Naive thymus-derived CD4-positive, alpha-beta T cell (primary cell): ENCODE measurements around the gene POC1A. TPM values are rescaled to one million over a fixed set of nuclear protein-coding genes. Genes with fewer than 3 reads are reported as not detected.

Source experiments
- ATAC-seq: fragments of 150-1000 bp; cut with Tn5 transposase; 2 replicates; pipeline ENCODE4 v1.10.0; 2021; ENCODE audit warnings: mild to moderate bottlenecking, moderate library complexity
- CTCF ChIA-PET: fragments of 350-600 bp; sonication (Branson Sonifier 250); formaldehyde crosslinking; loops from one replicate; lab custom pipeline; 2021; ENCODE audit warnings: antibody characterized with exemption; lab: Charles Lee
- POLR2A ChIA-PET: fragments of 350-600 bp; sonication (Branson Sonifier 250); formaldehyde crosslinking; loops from one replicate; lab custom pipeline; 2021; ENCODE audit warnings: antibody characterized with exemption, inconsistent platforms; lab: Charles Lee
- DNase-seq, 9 donors: peaks; one replicate each; pipeline versions ENCODE4 v3.0.0 to v3.0.0-alpha.2; 2020 to 2022; ENCODE audit warnings: mixed read lengths in 1 of 9
- H3K27ac ChIP-seq: one replicate; pipeline ENCODE4 v1.7.0; 2013; ENCODE audit warnings: mild to moderate bottlenecking, low read depth, low read length, moderate library complexity
- H3K27me3 ChIP-seq, 2 donors: one replicate each; pipeline ENCODE4 v1.7.0; 2013; ENCODE audit warnings: low read length in 2 of 2, mild to moderate bottlenecking in 2 of 2, moderate library complexity in 2 of 2; ENCODE audit not compliant: control insufficient read depth in 2 of 2, insufficient read depth in 2 of 2
- H3K36me3 ChIP-seq, 3 experiments: 1 replicate in 2 of 3; 2 replicates in 1 of 3; pipeline ENCODE4 v1.7.0; 2013; ENCODE audit warnings: low read length in 3 of 3, mild to moderate bottlenecking in 3 of 3, moderate library complexity in 1 of 3; ENCODE audit not compliant: insufficient read depth in 3 of 3, control insufficient read depth in 2 of 3
- H3K4me1 ChIP-seq, 2 donors: one replicate each; pipeline ENCODE4 v1.7.0; 2013; ENCODE audit warnings: low read length in 2 of 2, mild to moderate bottlenecking in 2 of 2, moderate library complexity in 1 of 2; ENCODE audit not compliant: control insufficient read depth in 2 of 2, insufficient read depth in 2 of 2
- H3K4me3 ChIP-seq: 2 replicates; pipeline ENCODE4 v1.7.0; 2013; ENCODE audit warnings: mild to moderate bottlenecking, low read length
- H3K9me3 ChIP-seq, 3 experiments: 1 replicate in 2 of 3; 2 replicates in 1 of 3; pipeline ENCODE4 v1.7.0; 2013; ENCODE audit warnings: low read length in 3 of 3; ENCODE audit not compliant: control insufficient read depth in 2 of 3
- H3K27ac Mint-ChIP-seq, 9 donors: one replicate each; pipeline ENCODE4 v1.8.0; 2020 to 2022; ENCODE audit warnings: mixed read lengths in 9 of 9, mild to moderate bottlenecking in 8 of 9, moderate library complexity in 5 of 9, inconsistent platforms in 2 of 9
- H3K27me3 Mint-ChIP-seq, 5 donors: one replicate each; pipeline ENCODE4 v1.8.0; 2021 to 2022; ENCODE audit warnings: mixed read lengths in 5 of 5, mild to moderate bottlenecking in 1 of 5
- H3K36me3 Mint-ChIP-seq, 5 donors: one replicate each; pipeline ENCODE4 v1.8.0; 2020 to 2022; ENCODE audit warnings: mixed read lengths in 5 of 5, mild to moderate bottlenecking in 3 of 5, inconsistent platforms in 1 of 5
- H3K4me1 Mint-ChIP-seq, 7 donors: one replicate each; pipeline ENCODE4 v1.8.0; 2020 to 2022; ENCODE audit warnings: mixed read lengths in 7 of 7, mild to moderate bottlenecking in 3 of 7, inconsistent platforms in 1 of 7
- H3K4me3 Mint-ChIP-seq, 10 donors: one replicate each; pipeline ENCODE4 v1.8.0; 2020 to 2022; ENCODE audit warnings: mild to moderate bottlenecking in 10 of 10, mixed read lengths in 10 of 10, moderate library complexity in 6 of 10, inconsistent platforms in 2 of 10
- H3K9me3 Mint-ChIP-seq, 11 donors: one replicate each; pipeline ENCODE4 v1.8.0; 2020 to 2022; ENCODE audit warnings: mixed read lengths in 11 of 11, mild to moderate bottlenecking in 4 of 11, inconsistent platforms in 1 of 11, moderate library complexity in 1 of 11
- intact Hi-C, 2 donors: fragments of 100-400 bp; cut with micrococcal nuclease; formaldehyde crosslinking; loops; one replicate each; pipeline ENCODE4 v1.15.1; 2023
- polyA plus RNA-seq, 2 donors: library from polyadenylated mRNA; unstranded; fragments of 300-500 nt; fragmentation: Illumina TruSeq; gene quantifications; one replicate each; pipeline ENCODE4 v1.2.3, GENCODE V29; 2021
- total RNA-seq, 6 experiments: library from RNA in 5 of 6; stranded (reverse) in 5 of 6; gene quantifications; 1 replicate in 5 of 6; 2 replicates in 1 of 6; pipeline ENCODE4 v1.2.3 and lab custom pipeline; 2021 to 2026

POC1A gene
- total and polyA plus RNA-seq, 7 experiments from 2014 or later = 0.58 to 19.7 (median 1.3) TPM

- Mint-ChIP-seq H3K27me3 (peaks cover 0 to 4% (median 0%) of the 10 kb centered on the region in 5 donors), H3K9me3 (peaks cover 0 to 3% (median 0%) of the 10 kb centered on the region in 11 donors), H3K36me3 (no peaks in the 10 kb centered on the region), H3K4me1 (peaks cover 0 to 13% (median 0%) of the 10 kb centered on the region in 7 donors), H3K27ac (peak overlapping the region in 1 of 9 donors; percentile 26), H3K4me3 (no peak overlapping the region)
- H3K27me3 ChIP-seq = no peaks in the 10 kb centered on the region
- no peak overlapping the region for H3K27ac ChIP-seq
- intact Hi-C loops = no loop called here
- no peaks in the 10 kb centered on the region for H3K36me3 ChIP-seq
- peaks cover 8 to 9% of the 10 kb centered on the region in 2 donors for H3K4me1 ChIP-seq
- H3K9me3 ChIP-seq = no peaks in the 10 kb centered on the region
- ATAC-seq (no peak), DNase-seq (no peak)
- ChIA-PET POLR2A (no interaction called here), CTCF (interaction anchor here (2.3 kb wide), 1 partner anchor 60 kb away, joined by 11 read pairs; no protein-coding TSS in a partner anchor)
- H3K4me3 ChIP-seq = no peak overlapping the region
Measured at GRCh38 chr3:52061121-52061910, 92.9 kb downstream of the POC1A start.

GRCh38 chr3:52059781-52060180, 94.4 kb downstream of the POC1A start:
- DNase-seq (no peak), ATAC-seq (no peak)
- ChIA-PET CTCF (interaction anchor here (1.0 to 2.3 kb wide), 2 partner anchors 59 to 62 kb away, joined by 3 to 11 read pairs; no protein-coding TSS in a partner anchor), POLR2A (no interaction called here)
- Mint-ChIP-seq H3K36me3 (no peaks in the 10 kb centered on the region), H3K27ac (peak overlapping the region in 2 of 9 donors; percentile 24 to 38), H3K4me3 (no peak overlapping the region), H3K27me3 (peaks cover 0 to 4% (median 0%) of the 10 kb centered on the region in 5 donors), H3K4me1 (peaks cover 0 to 13% (median under 1%) of the 10 kb centered on the region in 7 donors), H3K9me3 (peaks cover 0 to 3% (median 0%) of the 10 kb centered on the region in 11 donors)
- intact Hi-C loops = loop anchor here (5.0 to 10.0 kb wide), 9 partner anchors 138 to 1822 kb away; partner anchors contain the start of genes ALAS1 (in 1 of the 2), CISH (in 1 of the 2), GLT8D1 (in 1 of the 2) and GNAI2 (in 1 of the 2)
- no peaks in the 10 kb centered on the region for H3K9me3 ChIP-seq
- H3K4me3 ChIP-seq = no peak overlapping the region
- H3K36me3 ChIP-seq = no peaks in the 10 kb centered on the region
- no peaks in the 10 kb centered on the region for H3K27me3 ChIP-seq
- peaks cover 9% of the 10 kb centered on the region in 2 donors for H3K4me1 ChIP-seq
- no peak overlapping the region for H3K27ac ChIP-seq

DNA sequence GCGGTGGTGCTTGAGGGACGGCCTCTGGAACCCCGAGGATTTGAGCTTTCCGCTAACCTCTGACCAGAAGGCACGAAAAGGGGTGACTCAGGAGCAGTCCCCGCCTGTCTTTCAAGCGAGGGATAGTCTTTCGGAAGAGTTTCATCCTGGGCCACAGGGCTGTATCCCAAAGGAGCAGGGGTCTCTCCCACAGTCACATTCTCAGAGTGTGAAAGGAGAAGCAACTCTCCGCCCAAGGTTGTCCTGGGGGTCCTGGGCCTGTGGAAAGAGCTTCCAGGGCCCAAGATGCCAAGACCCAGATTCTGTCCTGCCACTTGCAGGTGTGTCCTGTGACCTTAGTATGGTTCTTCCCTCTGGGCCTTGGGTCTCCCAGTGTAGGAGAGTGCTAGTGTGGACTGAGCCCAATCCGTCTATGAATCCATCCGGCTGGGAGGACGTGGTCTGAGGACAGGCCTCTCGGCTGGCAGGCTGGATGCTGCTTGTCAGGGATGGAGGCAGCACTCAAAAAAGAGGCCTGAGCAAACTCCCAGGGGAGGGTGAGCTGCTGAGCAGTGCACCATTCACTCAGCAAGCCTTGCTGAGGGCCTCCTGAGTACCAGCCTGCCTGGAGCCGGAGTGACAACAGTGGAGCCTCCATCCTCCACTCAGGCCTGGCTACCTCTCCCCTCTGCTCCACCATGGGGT, 96.3 kb downstream of the POC1A start:
- CTCF ChIA-PET = interaction anchor here (0.9 to 6.4 kb wide), 4 partner anchors 21 to 180 kb away, joined by 3 to 70 read pairs (median 5); partner anchors contain the start of genes PARP3 and RRP9
- peak overlapping the region; percentile 49 to 96 (median 93) for H3K4me3 Mint-ChIP-seq
- DNase-seq = no peak
- POLR2A ChIA-PET = interaction anchor here (0.8 to 2.5 kb wide), 10 partner anchors 11 to 116 kb away, joined by 3 to 16 read pairs (median 4); partner anchors contain the start of genes ABHD14A, ABHD14B, PARP3 and POC1A
- Histone ChIP-seq H3K9me3 (no peaks in the 10 kb centered on the region), H3K27me3 (no peaks in the 10 kb centered on the region), H3K36me3 (no peaks in the 10 kb centered on the region), H3K4me1 (peaks cover 26 to 27% of the 10 kb centered on the region in 2 donors), H3K4me3 (peak overlapping the region; percentile 56), H3K27ac (peak overlapping the region; percentile 79)
- H3K27ac Mint-ChIP-seq = peak overlapping the region; percentile 46 to 96 (median 90)
- peaks cover 18 to 31% (median 18%) of the 10 kb centered on the region in 7 donors for H3K4me1 Mint-ChIP-seq
- peaks cover 0 to 4% (median 0%) of the 10 kb centered on the region in 5 donors for H3K27me3 Mint-ChIP-seq
- H3K36me3 Mint-ChIP-seq = peaks cover 0 to 15% (median 5%) of the 10 kb centered on the region in 5 donors
- intact Hi-C loops = loop anchor here (1.0 to 10.0 kb wide), 30 partner anchors 57 to 1821 kb away; partner anchors contain the start of genes ABHD14B (in 2 of the 2), ALAS1 (in 2 of the 2), GNAI2 (in 2 of the 2) and PARP3 (in 2 of the 2)
- H3K9me3 Mint-ChIP-seq = peaks cover 0 to 3% (median 0%) of the 10 kb centered on the region in 11 donors
- no peak for ATAC-seq

DNA sequence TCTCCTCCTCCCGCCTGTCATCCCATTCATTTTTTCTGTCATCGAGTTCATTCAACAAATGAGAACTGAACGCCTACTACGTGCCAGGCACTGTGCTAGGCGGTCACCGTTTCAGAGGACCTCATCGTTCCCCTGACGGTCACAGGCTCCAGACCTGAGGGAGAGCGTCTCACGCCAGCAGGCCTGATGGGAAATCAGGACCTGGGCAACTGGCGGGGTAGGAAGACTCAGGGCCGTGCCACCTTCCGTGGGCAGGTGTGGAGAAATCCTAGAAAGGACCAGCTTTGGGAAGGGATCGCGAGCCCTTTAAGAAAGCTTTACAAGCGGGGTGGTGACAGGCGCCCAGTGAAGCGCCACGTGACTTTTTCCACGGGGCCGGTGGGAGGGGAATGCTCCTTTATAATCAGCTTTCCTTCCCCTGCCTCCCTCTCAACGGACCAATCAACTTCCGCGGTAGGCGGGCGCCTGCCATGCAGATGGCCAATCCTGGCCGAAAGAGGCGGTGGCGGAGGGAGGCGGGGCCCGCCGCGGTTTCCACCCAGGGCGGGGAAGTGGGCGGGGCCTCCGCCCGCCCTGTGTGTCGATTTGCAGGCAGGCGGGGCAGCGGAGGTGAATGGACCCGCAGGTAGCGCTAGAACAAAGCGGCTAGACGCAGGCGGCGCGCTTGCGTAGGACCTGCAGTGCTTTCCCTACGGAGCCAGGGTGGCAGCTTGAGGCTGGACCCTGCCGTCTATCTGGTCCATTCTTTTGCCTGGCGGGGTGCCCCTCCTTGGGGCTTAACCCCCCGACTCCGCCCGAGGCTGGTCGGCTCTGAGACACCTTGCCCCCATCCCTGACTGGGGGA, 97.0 kb downstream of the POC1A start:
- H3K9me3 ChIP-seq = no peaks in the 10 kb centered on the region
- DNase-seq (peak; percentile 90 to 100 (median 99)), ATAC-seq (peak; percentile 93)
- Mint-ChIP-seq H3K36me3 (peaks cover 0 to 19% (median 5%) of the 10 kb centered on the region in 5 donors), H3K4me3 (peak overlapping the region; percentile 90 to 97 (median 94)), H3K9me3 (peaks cover 0 to 3% (median 0%) of the 10 kb centered on the region in 11 donors), H3K4me1 (peaks cover 26 to 39% (median 26%) of the 10 kb centered on the region in 7 donors), H3K27me3 (peaks cover 0 to 4% (median 0%) of the 10 kb centered on the region in 5 donors), H3K27ac (peak overlapping the region; percentile 78 to 97 (median 93))
- peaks cover 34 to 35% of the 10 kb centered on the region in 2 donors for H3K4me1 ChIP-seq
- H3K27ac ChIP-seq = peak overlapping the region; percentile 79
- intact Hi-C loops = loop anchor here (1.0 to 10.0 kb wide), 30 partner anchors 56 to 1820 kb away; partner anchors contain the start of genes ABHD14B (in 2 of the 2), ALAS1 (in 2 of the 2), GNAI2 (in 2 of the 2) and PARP3 (in 2 of the 2)
- CTCF ChIA-PET = interaction anchor here (0.9 to 6.4 kb wide), 6 partner anchors 20 to 181 kb away, joined by 3 to 70 read pairs (median 6); partner anchors contain the start of genes PARP3 and RRP9
- H3K36me3 ChIP-seq = no peaks in the 10 kb centered on the region
- no peaks in the 10 kb centered on the region for H3K27me3 ChIP-seq
- peak overlapping the region; percentile 92 for H3K4me3 ChIP-seq
- POLR2A ChIA-PET = interaction anchor here (0.6 to 5.2 kb wide), 19 partner anchors 11 to 362 kb away, joined by 3 to 33 read pairs (median 3); partner anchors contain the start of genes ABHD14A, ABHD14B, PARP3 and POC1A

DNA sequence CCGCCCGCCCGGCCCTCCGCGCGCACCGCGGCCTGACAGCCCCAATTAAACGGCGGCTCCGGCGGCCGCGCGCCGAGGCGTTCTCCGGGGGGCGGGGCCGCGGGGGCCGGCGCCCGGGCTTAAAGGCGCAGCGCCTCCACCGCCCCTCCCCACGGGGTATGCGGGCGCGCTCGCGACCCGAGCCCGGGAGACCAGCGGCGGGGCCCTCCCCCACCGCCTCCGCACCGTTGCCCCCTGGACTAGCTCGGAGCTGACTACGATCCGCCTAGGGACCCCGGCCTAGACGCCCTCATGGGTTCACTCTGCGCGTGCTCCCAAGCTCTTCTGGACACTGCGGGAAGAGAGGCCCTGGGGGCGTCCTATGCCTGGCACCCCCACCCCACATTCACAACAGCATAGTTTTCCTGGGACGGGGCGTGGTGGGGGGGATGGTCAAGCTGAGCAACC, 97.7 kb downstream of the POC1A start, which contains the start of gene DUSP7:
DUSP7 (minus strand) TSS at position 51 of the 447 bp plus-strand sequence. CDS start 205 bp downstream, outside the sequence.
- Mint-ChIP-seq H3K9me3 (peaks cover 0 to 3% (median 0%) of the 10 kb centered on the region in 11 donors), H3K36me3 (peaks cover 0 to 24% (median 5%) of the 10 kb centered on the region in 5 donors), H3K4me3 (peak within 1 kb of the TSS; percentile 90 to 97 (median 94)), H3K27ac (peak within 1 kb of the TSS; percentile 90 to 99 (median 95)), H3K27me3 (peaks cover 0 to 4% (median 0%) of the 10 kb centered on the region in 5 donors), H3K4me1 (peaks cover 31 to 45% (median 32%) of the 10 kb centered on the region in 7 donors)
- H3K27me3 ChIP-seq = no peaks in the 10 kb centered on the region
- ATAC-seq (peak; percentile 42), DNase-seq (peak; percentile 56 to 85 (median 71))
- ChIA-PET CTCF (interaction anchor here (0.9 to 6.4 kb wide), 8 partner anchors 20 to 182 kb away, joined by 3 to 70 read pairs (median 6); no protein-coding TSS in a partner anchor), POLR2A (interaction anchor here (0.6 to 5.2 kb wide), 19 partner anchors 9 to 557 kb away, joined by 3 to 33 read pairs (median 4); partner anchors contain the start of genes ABHD14A, ABHD14B, ALAS1 and DCAF1)
- intact Hi-C loops = loop anchor here (2.0 to 10.0 kb wide), 20 partner anchors 88 to 1820 kb away; partner anchors contain the start of genes GNAI2 (in 2 of the 2), TEX264 (in 2 of the 2), WDR82 (in 2 of the 2) and ALAS1 (in 1 of the 2)
- H3K27ac ChIP-seq = peak within 1 kb of the TSS; percentile 80
- peaks cover 0 to 3% (median 0%) of the 10 kb centered on the region in 3 experiments for H3K36me3 ChIP-seq
- peaks cover 40 to 41% of the 10 kb centered on the region in 2 donors for H3K4me1 ChIP-seq
- H3K4me3 ChIP-seq = peak within 1 kb of the TSS; percentile 92
- no peaks in the 10 kb centered on the region for H3K9me3 ChIP-seq
